SHP77 treated with DMSO at 0.1 percent for 48 hours (cell line): ENCODE results near the gene NFKBIB.

Experiments used
- DNase-seq: peaks from one replicate; lab custom pipeline; 2025; lab: John Stamatoyannopoulos, UW

The NFKBIB gene

DNA sequence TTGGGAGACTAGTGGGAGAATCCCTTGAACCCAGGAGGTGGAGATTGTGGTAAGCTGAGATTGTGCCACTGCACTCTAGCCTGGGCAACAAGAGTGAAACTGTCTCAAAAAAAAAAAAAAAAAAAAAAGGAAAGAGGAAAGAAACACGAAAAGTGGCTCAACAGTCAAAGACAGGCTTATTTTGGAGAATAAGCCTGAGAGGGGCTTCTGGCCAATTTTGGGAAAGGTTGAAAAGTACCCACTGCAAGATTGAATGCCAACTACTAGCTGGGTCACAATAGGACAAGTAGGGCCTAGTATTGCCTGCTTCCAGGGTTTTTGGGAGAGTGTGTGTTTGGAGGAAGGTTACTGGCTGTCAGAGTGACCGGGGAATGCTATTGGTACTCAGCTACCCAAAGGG, 58.5 kb downstream of the NFKBIB start:
- no peak for DNase-seq
